ENCODE measurements around the gene MAGEL2.
"Not testable (repeated sequence)": the region's sequence is repeated elsewhere in the genome, so short reads cannot be mapped to it uniquely, and the experiment has no call there.

The MAGEL2 gene

GRCh38 chr15:23606226-23606625 is 41.4 kb downstream of the MAGEL2 start:
- DNase-seq (ENCODE audit: low read depth, low spot score) = no peak

- DNase-seq (ENCODE audit: low read depth, low spot score) = no peak
Observed at GRCh38 chr15:23602124-23602523, 45.5 kb downstream of the MAGEL2 start.

GRCh38 chr15:23599053-23599452 is 48.6 kb downstream of the MAGEL2 start:
- DNase-seq (ENCODE audit: low read depth, low spot score) = no peak

GRCh38 chr15:23597278-23597677 is 50.4 kb downstream of the MAGEL2 start:
- DNase-seq (ENCODE audit: low read depth, low spot score) = not testable (repeated sequence)

- DNase-seq (ENCODE audit: low read depth, low spot score) = no peak
Observed at GRCh38 chr15:23596736-23597135, 50.9 kb downstream of the MAGEL2 start.

- DNase-seq (ENCODE audit: low read depth, low spot score) = no peak
Observed at GRCh38 chr15:23595368-23595767, 52.3 kb downstream of the MAGEL2 start.

- DNase-seq (ENCODE audit: low read depth, low spot score) = no peak
Observed at GRCh38 chr15:23594252-23594770, 53.4 kb downstream of the MAGEL2 start.
